ENCODE data around the gene BTF3L4.

GRCh38 chr1:52053862-52054261, 2.2 kb upstream of the BTF3L4 start:
- no peak for TF ChIP-seq CTCF (IDR thresholded peaks at IDR 0.05; ENCODE audit: insufficient read depth, low read length)
- no peak for TF ChIP-seq REST (IDR thresholded peaks at IDR 0.05; ENCODE audit: insufficient replicate concordance, low read depth)
- no peak for TF ChIP-seq POLR2AphosphoS5 (IDR thresholded peaks at IDR 0.05; ENCODE audit: low read depth)
- no peak for TF ChIP-seq GABPA (IDR thresholded peaks at IDR 0.05; ENCODE audit: low read depth)

All from HL-60 (cell line).